Measurements from ENCODE around the gene CALU. TPM values are rescaled to one million over a fixed set of nuclear protein-coding genes. Genes with fewer than 3 reads are reported as not detected.

CALU gene
- total RNA-seq, 1 donor from 2014 or later = 43.9 TPM

- intact Hi-C loops (cut with micrococcal nuclease) = no loop called here
Measured at GRCh38 chr7:128781851-128782250, 42.7 kb downstream of the CALU start.

DNA sequence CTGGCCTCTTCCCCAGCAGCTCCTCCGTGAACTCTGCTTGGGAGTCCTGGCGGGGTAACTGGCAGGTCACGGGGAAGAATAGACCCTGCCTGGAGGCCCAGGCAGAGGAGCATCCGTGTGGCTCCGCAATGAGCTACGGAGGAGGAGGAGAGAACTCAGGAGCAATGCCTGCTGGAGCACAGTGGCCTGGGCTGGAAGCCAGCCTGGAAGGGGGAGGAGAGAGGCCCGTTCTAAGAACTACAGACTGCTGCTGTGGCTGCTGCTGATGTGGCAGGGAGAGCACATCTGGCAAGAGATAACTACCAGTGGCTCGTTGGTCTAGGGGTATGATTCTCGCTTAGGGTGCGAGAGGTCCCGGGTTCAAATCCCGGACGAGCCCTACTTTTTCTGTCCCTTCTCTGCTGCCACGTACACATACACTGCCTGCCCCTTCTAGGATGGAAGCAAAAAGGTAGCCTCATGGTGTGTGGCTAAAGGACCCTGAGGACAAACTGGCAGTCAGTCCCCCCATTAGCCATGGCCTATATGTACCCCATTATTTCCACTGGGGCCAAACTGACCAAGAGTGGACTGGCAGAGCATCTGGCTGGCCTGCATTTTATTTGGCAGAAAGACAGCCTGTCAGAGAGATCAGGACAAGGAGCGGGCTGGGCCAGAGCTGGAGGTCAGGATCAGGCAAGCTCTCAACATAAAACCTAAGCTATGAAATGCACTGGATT is 44.1 kb downstream of the CALU start:
- intact Hi-C loops (cut with micrococcal nuclease) = no loop called here

- intact Hi-C loops (cut with micrococcal nuclease) = no loop called here
Measured at GRCh38 chr7:128785738-128786137, 46.6 kb downstream of the CALU start.

GRCh38 chr7:128788446-128789412 is 49.6 kb downstream of the CALU start:
- intact Hi-C loops (cut with micrococcal nuclease) = no loop called here

DNA sequence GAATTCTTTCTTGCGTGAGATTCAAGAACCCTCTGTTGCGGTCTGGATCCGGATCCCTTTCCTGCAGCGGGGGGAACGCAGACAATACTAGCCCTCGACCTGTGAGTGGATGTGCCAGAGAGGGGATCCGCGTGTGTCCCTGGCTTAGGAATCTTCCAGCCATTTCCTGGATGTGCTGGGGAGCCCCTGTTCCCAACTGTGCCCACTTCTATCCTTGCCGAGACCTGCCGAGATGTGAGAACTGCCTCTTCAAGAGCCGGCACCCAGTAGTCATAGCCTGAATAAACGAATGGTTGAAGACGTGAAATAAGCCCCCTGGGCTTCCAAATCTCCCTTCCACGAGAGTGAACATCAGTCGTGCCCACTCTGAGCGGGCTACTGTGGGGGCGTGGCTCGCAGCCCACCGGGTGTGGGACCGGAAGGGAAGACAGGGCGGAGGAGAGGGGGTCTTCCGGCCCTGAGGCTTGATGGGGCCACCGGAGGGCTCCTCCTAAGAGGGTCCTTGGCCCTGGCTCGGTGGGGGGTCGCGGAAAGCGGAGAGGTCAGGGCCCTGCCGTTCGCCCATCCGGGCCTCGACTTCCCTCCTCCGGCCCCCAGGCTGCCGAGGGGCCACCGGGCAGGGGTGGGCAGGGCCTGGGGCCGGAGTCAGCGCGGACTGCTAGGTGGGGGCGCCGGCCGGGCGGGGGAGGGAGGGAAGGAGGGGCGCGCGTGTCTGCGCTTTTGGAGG is 51.3 kb downstream of the CALU start:
- intact Hi-C loops (cut with micrococcal nuclease) = loop anchor here (1.0 to 10.0 kb wide), 3 partner anchors 51 to 1654 kb away; partner anchors contain the start of genes ATP6V1F, CALU and CEP41

DNA sequence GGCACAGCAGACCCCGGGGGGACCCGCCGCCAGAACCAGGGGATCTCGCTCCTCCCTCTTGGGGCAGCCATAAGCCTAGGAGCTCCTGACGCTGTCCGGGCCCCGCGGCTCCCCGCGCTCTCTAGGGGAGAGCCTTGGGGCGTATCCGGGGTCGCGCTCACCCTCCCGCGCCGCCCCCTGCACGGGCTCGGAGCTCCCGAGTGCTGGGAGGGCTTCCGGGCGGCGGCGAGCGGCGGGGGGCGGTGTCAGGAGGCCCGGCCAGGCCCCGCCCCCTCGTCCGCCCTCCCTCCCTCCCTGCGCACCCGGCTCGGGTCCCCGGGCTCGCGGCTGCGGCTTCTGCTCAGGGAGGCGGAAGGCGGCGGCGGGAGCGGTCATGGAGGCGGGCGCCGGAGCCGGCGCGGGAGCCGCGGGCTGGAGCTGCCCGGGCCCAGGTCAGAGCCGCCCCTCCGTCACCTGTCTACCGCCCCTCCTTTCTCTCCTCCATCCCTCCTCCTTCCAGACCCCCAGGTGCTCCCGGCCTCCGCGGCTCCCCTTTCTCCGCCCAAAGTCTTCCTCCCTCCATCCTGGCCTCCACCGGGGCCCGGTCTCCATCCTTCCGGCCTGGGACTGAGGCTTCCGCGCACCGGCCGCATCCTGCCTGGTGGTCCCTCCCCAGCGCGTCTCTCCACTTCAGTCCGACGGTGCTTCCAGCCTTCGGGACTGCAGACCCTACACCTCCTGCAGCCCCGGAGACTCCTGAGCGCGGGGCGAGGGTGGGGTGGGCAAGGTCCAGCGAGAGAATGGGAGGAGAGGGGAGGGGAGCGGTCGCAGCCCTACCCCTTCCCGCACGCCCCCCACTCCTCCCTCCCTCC is 52.2 kb downstream of the CALU start, which contains the start of gene CCDC136:
Gene CCDC136, plus strand, starts transcription at position 848 of the 851 bp plus-strand sequence. CDS start 444 bp downstream, outside the sequence.
- intact Hi-C loops (cut with micrococcal nuclease) = loop anchor here (1.0 to 10.0 kb wide), 3 partner anchors 52 to 1653 kb away; partner anchors contain the start of genes ATP6V1F, CALU and CEP41

GRCh38 chr7:128791972-128792327 is 52.8 kb downstream of the CALU start:
- intact Hi-C loops (cut with micrococcal nuclease) = loop anchor here (1.0 to 10.0 kb wide), 3 partner anchors 53 to 1653 kb away; partner anchors contain the start of genes ATP6V1F, CALU and CEP41

GRCh38 chr7:128792471-128793180 is 53.5 kb downstream of the CALU start:
- intact Hi-C loops (cut with micrococcal nuclease) = loop anchor here (10.0 kb wide), 1 partner anchor 1652 kb away; the partner anchor contains the start of gene CEP41

GRCh38 chr7:128793181-128793547 is 54.0 kb downstream of the CALU start:
- intact Hi-C loops (cut with micrococcal nuclease) = loop anchor here (10.0 kb wide), 1 partner anchor 1652 kb away; the partner anchor contains the start of gene CEP41

DNA sequence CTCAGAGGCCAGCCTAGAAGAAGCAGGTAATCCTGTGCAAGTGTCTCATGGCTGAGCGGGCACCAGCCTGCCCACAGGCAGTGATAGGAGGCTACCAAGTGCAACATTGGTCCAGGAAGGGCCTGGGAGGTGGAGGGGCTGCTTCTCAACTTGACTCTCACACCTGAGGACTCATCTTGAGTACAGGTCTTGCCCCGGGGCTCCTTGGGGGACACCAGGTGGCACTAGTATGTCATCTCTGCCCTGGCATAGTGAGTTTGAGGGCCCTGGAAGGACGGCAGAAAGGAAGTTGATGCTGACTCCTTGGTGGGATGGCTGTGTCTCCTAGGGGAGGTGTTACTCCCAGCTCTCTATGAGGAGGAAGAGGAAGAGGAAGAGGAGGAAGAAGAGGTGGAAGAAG is 54.9 kb downstream of the CALU start:
- intact Hi-C loops (cut with micrococcal nuclease) = loop anchor here (1.0 to 10.0 kb wide), 2 partner anchors 89 to 1651 kb away; partner anchors contain the start of gene CEP41

GRCh38 chr7:128794436-128794835 is 55.3 kb downstream of the CALU start:
- intact Hi-C loops (cut with micrococcal nuclease) = loop anchor here (1.0 to 10.0 kb wide), 2 partner anchors 89 to 1650 kb away; partner anchors contain the start of gene CEP41

- intact Hi-C loops (cut with micrococcal nuclease) = loop anchor here (10.0 kb wide), 1 partner anchor 1650 kb away; the partner anchor contains the start of gene CEP41
Measured at GRCh38 chr7:128795129-128795528, 56.0 kb downstream of the CALU start.

GRCh38 chr7:128796327-128796726 is 57.2 kb downstream of the CALU start:
- intact Hi-C loops (cut with micrococcal nuclease) = loop anchor here (10.0 kb wide), 1 partner anchor 1648 kb away; the partner anchor contains the start of gene CEP41

- intact Hi-C loops (cut with micrococcal nuclease) = loop anchor here (10.0 kb wide), 1 partner anchor 1645 kb away; the partner anchor contains the start of gene CEP41
Measured at GRCh38 chr7:128799451-128799850, 60.3 kb downstream of the CALU start.

DNA sequence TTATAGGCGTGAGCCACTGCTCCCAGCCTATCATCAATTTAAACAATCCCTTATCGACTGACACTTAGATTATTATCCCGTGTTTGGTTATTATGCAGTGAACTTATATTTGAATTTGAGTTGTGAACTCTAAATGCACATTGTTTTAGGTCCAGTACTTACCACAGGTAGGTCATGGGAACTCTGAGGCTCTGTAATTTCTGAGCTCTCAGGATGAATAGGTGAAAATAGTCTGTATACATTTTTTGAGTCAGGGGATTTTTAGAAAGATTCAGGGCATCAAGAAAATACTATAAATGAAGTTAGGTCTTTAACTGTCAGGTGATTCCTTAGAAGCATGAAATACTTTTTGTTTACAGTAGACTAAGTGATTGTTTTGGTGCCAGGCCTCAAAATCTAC is 61.4 kb downstream of the CALU start:
- intact Hi-C loops (cut with micrococcal nuclease) = no loop called here

DNA sequence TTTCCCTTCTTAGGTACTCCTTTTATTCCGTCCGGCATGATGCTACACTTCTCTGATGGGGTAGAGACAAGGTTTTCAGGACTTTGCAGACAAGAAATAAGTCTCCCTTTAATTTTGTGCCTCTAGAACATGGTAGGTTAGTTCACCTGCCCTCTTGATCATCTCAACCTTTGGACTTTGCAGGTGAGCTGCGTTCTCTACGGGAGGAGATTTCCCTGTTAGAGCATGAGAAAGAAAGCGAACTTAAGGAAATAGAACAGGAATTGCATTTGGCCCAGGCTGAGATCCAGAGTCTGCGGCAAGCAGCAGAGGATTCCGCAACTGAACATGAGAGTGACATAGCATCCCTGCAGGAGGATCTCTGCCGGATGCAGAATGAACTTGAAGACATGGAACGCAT is 61.8 kb downstream of the CALU start:
- intact Hi-C loops (cut with micrococcal nuclease) = no loop called here

GRCh38 chr7:128801667-128802418 is 62.7 kb downstream of the CALU start:
- intact Hi-C loops (cut with micrococcal nuclease) = no loop called here

DNA sequence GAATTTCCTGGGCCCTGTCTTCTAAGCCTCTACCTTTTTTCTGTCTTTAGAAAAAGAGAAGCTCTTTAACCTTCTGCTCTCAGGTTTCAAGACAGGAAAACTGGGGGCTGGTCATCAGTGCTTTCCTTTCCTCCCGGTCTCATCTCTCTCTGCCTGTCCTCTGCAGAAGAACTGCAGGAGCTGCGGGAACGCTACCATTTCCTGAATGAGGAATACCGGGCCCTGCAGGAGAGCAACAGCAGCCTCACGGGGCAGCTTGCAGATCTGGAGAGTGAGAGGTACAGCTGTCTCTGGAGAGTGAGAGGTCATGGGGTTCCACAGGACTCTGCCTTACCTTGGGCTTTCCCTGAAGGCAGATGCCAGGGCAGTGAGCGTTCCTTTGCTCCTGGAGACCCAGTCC is 65.3 kb downstream of the CALU start:
- intact Hi-C loops (cut with micrococcal nuclease) = no loop called here
